ENCODE results near the gene NRTN. TPM values are rescaled to one million over a fixed set of nuclear protein-coding genes. Genes with fewer than 3 reads are reported as not detected.

The NRTN gene
- total and polyA plus RNA-seq, 2 experiments from 2014 or later: 4.0 to 5.5 TPM

DNA sequence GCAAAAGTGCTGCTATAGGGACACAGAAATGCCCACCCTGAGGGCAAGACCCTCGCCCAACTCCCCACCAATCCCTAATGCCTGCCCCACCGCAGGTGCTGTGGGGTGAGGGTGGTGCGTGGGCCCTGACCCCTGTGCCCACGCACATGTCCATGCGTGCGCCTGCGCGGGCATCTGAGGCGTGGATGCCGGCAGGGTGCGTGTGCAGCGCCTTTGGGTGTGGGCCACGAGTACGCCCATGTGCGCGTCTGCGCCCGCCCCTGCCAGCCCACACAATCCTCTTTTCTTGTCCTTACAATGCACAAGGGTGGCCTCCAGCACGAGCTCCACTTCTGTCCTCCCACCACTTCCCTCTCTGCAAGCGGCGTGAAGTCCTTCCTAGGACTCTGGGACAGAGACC lies 20.3 kb downstream of the NRTN start (continued):
- no peak for TF ChIP-seq POLR2AphosphoS5 (IDR thresholded peaks at IDR 0.05; ENCODE audit: low read depth)

DNA sequence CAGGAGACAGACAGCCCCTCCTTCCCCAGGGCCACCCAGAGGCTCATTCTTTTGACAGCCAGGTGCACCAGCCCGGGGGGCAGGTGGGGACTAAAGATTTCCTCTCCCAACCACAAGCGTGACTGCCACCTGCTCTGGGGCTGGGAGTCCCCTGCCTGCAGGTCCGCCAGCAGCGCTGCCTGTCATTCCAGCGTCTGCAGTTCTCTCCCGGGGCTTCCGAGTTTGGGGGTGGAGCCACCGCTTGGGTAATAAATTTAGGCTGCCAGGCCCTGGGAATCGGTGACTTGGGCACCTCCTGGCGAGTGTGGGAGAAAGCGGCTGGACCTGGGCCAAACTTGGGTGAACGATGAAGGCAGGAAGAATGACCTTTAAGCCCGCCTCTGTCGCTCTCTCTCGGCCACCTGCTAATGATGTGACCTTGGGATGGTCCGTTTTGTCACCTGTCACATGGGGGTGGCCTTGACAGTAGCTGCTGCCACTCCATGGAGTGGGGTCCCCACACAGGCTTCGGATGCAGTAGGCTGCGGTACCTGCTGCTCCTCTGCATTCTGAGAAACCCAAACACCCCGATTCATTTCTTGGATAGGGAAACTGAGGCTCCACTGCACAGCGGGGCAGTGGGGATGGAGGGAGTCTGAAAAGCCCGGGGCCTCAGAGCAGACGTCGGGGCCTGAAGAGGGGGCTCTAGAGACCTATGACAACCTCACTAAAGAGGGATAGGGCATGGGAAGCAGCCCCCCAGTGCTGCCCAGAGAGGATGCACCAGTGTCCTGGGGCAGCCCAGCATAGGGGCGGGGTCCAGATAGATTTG lies 21.9 kb downstream of the NRTN start:
- peaks cover 4% of the 10 kb centered on the region; the same call in 1 of the 2 replicates for H3K4me1 ChIP-seq (ENCODE audit: insufficient read depth)
- Mint-ChIP-seq H3K4me1 (peaks cover 7% of the 10 kb centered on the region), H3K4me3 (peak overlapping the region; percentile 95), H3K9me3 (0 out of 3 replicates have a peak, but pooled peaks cover 2% of the 10 kb centered on the region), H3K27me3 (ENCODE audit: insufficient read depth, low read depth, poor library complexity) (peaks cover 25% of the 10 kb centered on the region), H3K36me3 (ENCODE audit: low read depth) (no peaks in the 10 kb centered on the region), H3K27ac (no peak overlapping the region)
- H3K79me2 ChIP-seq (replicated peaks; ENCODE audit: insufficient read depth): no peaks in the 10 kb centered on the region
- H3K27ac ChIP-seq (ENCODE audit: low read depth): no peak overlapping the region
- peak; percentile 85 for DNase-seq (ENCODE audit: low spot score)
- H3K36me3 ChIP-seq (ENCODE audit: insufficient read depth): no peaks in the 10 kb centered on the region
- H3K9me2 ChIP-seq (ENCODE audit: insufficient read depth): no peaks in the 10 kb centered on the region
- H3K27me3 ChIP-seq (ENCODE audit: insufficient read depth): no peaks in the 10 kb centered on the region
- peak overlapping the region; percentile 73 for H3K4me2 ChIP-seq
- no peaks in the 10 kb centered on the region for H3F3A ChIP-seq (replicated peaks; ENCODE audit: low read depth)
- TF ChIP-seq JUNB (IDR thresholded peaks at IDR 0.05; ENCODE audit: unreplicated experiment) (no peak), CREB1 (CRISPR knock-in tag; IDR thresholded peaks at IDR 0.05; ENCODE audit: low read depth) (no peak)
- TF ChIP-seq, protein P1, sequence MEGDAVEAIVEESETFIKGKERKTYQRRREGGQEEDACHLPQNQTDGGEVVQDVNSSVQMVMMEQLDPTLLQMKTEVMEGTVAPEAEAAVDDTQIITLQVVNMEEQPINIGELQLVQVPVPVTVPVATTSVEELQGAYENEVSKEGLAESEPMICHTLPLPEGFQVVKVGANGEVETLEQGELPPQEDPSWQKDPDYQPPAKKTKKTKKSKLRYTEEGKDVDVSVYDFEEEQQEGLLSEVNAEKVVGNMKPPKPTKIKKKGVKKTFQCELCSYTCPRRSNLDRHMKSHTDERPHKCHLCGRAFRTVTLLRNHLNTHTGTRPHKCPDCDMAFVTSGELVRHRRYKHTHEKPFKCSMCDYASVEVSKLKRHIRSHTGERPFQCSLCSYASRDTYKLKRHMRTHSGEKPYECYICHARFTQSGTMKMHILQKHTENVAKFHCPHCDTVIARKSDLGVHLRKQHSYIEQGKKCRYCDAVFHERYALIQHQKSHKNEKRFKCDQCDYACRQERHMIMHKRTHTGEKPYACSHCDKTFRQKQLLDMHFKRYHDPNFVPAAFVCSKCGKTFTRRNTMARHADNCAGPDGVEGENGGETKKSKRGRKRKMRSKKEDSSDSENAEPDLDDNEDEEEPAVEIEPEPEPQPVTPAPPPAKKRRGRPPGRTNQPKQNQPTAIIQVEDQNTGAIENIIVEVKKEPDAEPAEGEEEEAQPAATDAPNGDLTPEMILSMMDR (conservative IDR thresholded peaks at IDR 0.05; ENCODE audit: low read depth in 2 of 2): peak; percentile 15 to 29; a peak in 3 of 4 replicates
- H2AFZ ChIP-seq: no peak overlapping the region
- peak overlapping the region; percentile 86; the same call in 1 of the 2 replicates for H3K4me3 ChIP-seq
- H4K20me1 ChIP-seq (replicated peaks; ENCODE audit: insufficient read depth): no peaks in the 10 kb centered on the region
- ATAC-seq: peak; percentile 8

DNA sequence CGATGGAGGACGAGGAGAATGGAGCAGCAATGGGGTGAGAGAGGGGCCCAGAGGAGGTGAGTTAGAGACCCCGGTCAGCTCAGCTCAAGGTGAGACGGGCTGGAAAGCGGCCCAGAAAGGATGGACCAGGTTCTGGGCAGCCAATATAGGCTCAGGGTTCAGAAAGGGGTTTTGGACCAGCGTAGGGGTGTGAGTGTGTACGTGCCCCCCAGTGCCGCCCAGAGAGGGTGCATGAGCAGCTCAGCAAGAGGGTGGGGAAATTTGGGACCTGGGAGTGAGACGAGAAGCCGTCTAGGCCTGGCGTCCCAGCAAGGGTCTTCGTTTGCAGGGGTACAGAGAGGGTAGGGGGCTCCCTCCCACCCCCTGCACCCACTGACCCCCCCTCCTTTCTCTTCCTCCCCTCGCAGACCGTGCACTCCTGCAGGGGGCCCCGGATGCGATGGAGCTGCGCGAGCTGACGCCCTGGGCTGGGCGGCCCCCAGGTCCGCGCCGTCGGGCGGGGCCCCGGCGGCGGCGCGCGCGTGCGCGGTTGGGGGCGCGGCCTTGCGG lies 22.5 kb downstream of the NRTN start:
- Histone ChIP-seq H3K4me1 (ENCODE audit: insufficient read depth) (peaks cover 4% of the 10 kb centered on the region; the same call in 1 of the 2 replicates), H4K20me1 (replicated peaks; ENCODE audit: insufficient read depth) (no peaks in the 10 kb centered on the region), H3K4me2 (peak overlapping the region; percentile 73), H2AFZ (no peak overlapping the region), H3F3A (replicated peaks; ENCODE audit: low read depth) (no peaks in the 10 kb centered on the region), H3K79me2 (replicated peaks; ENCODE audit: insufficient read depth) (no peaks in the 10 kb centered on the region), H3K27ac (ENCODE audit: low read depth) (no peak overlapping the region), H3K27me3 (ENCODE audit: insufficient read depth) (no peaks in the 10 kb centered on the region), H3K36me3 (ENCODE audit: insufficient read depth) (no peaks in the 10 kb centered on the region), H3K4me3 (peak overlapping the region; percentile 86), H3K9me2 (ENCODE audit: insufficient read depth) (no peaks in the 10 kb centered on the region)
- no peak for ATAC-seq
- Mint-ChIP-seq H3K4me1 (peaks cover 7% of the 10 kb centered on the region), H3K9me3 (0 out of 3 replicates have a peak, but pooled peaks cover 2% of the 10 kb centered on the region), H3K27me3 (ENCODE audit: insufficient read depth, low read depth, poor library complexity) (peaks cover 25% of the 10 kb centered on the region), H3K27ac (no peak overlapping the region), H3K36me3 (ENCODE audit: low read depth) (no peaks in the 10 kb centered on the region), H3K4me3 (peak overlapping the region; percentile 95)
- no peak for DNase-seq (ENCODE audit: low spot score)
- TF ChIP-seq STAT1 (IDR thresholded peaks at IDR 0.05; ENCODE audit: unreplicated experiment) (no peak), ZNF331 (CRISPR knock-in tag; IDR thresholded peaks at IDR 0.05; ENCODE audit: low read depth) (no peak), JUNB (IDR thresholded peaks at IDR 0.05; ENCODE audit: unreplicated experiment) (no peak), POLR2AphosphoS5 (IDR thresholded peaks at IDR 0.05; ENCODE audit: low read depth) (no peak)
- TF ChIP-seq, protein P2, sequence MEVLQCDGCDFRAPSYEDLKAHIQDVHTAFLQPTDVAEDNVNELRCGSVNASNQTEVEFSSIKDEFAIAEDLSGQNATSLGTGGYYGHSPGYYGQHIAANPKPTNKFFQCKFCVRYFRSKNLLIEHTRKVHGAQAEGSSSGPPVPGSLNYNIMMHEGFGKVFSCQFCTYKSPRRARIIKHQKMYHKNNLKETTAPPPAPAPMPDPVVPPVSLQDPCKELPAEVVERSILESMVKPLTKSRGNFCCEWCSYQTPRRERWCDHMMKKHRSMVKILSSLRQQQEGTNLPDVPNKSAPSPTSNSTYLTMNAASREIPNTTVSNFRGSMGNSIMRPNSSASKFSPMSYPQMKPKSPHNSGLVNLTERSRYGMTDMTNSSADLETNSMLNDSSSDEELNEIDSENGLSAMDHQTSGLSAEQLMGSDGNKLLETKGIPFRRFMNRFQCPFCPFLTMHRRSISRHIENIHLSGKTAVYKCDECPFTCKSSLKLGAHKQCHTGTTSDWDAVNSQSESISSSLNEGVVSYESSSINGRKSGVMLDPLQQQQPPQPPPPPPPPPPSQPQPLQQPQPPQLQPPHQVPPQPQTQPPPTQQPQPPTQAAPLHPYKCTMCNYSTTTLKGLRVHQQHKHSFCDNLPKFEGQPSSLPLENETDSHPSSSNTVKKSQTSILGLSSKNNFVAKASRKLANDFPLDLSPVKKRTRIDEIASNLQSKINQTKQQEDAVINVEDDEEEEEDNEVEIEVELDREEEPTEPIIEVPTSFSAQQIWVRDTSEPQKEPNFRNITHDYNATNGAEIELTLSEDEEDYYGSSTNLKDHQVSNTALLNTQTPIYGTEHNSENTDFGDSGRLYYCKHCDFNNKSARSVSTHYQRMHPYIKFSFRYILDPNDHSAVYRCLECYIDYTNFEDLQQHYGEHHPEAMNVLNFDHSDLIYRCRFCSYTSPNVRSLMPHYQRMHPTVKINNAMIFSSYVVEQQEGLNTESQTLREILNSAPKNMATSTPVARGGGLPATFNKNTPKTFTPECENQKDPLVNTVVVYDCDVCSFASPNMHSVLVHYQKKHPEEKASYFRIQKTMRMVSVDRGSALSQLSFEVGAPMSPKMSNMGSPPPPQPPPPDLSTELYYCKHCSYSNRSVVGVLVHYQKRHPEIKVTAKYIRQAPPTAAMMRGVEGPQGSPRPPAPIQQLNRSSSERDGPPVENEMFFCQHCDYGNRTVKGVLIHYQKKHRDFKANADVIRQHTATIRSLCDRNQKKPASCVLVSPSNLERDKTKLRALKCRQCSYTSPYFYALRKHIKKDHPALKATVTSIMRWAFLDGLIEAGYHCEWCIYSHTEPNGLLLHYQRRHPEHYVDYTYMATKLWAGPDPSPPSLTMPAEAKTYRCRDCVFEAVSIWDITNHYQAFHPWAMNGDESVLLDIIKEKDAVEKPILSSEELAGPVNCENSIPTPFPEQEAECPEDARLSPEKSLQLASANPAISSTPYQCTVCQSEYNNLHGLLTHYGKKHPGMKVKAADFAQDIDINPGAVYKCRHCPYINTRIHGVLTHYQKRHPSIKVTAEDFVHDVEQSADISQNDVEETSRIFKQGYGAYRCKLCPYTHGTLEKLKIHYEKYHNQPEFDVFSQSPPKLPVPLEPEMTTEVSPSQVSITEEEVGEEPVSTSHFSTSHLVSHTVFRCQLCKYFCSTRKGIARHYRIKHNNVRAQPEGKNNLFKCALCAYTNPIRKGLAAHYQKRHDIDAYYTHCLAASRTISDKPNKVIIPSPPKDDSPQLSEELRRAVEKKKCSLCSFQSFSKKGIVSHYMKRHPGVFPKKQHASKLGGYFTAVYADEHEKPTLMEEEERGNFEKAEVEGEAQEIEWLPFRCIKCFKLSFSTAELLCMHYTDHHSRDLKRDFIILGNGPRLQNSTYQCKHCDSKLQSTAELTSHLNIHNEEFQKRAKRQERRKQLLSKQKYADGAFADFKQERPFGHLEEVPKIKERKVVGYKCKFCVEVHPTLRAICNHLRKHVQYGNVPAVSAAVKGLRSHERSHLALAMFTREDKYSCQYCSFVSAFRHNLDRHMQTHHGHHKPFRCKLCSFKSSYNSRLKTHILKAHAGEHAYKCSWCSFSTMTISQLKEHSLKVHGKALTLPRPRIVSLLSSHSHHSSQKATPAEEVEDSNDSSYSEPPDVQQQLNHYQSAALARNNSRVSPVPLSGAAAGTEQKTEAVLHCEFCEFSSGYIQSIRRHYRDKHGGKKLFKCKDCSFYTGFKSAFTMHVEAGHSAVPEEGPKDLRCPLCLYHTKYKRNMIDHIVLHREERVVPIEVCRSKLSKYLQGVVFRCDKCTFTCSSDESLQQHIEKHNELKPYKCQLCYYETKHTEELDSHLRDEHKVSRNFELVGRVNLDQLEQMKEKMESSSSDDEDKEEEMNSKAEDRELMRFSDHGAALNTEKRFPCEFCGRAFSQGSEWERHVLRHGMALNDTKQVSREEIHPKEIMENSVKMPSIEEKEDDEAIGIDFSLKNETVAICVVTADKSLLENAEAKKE (CRISPR knock-in tag; IDR thresholded peaks at IDR 0.05): no peak
